ENCODE results near the gene COL1A2.

Gene COL1A2

GRCh38 chr7:94412762-94413322 lies 18.1 kb downstream of the COL1A2 start:
- DNase-seq, result no peak

GRCh38 chr7:94414481-94414880 lies 19.8 kb downstream of the COL1A2 start:
- no peak for DNase-seq

GRCh38 chr7:94414980-94415379 lies 20.3 kb downstream of the COL1A2 start:
- no peak for DNase-seq

GRCh38 chr7:94417306-94417705 lies 22.6 kb downstream of the COL1A2 start:
- no peak for DNase-seq

GRCh38 chr7:94417901-94418300 lies 23.2 kb downstream of the COL1A2 start:
- DNase-seq, result no peak

GRCh38 chr7:94418851-94419250 lies 24.2 kb downstream of the COL1A2 start:
- DNase-seq, result no peak

GRCh38 chr7:94420328-94420727 lies 25.6 kb downstream of the COL1A2 start:
- no peak for DNase-seq

- DNase-seq, result no peak
Observed at GRCh38 chr7:94421681-94422080, 27.0 kb downstream of the COL1A2 start.

GRCh38 chr7:94422136-94422535 lies 27.4 kb downstream of the COL1A2 start:
- DNase-seq, result no peak

- no peak for DNase-seq
Observed at GRCh38 chr7:94422827-94423460, 28.2 kb downstream of the COL1A2 start.

- DNase-seq, result no peak
Observed at GRCh38 chr7:94423863-94424735, 29.4 kb downstream of the COL1A2 start.

GRCh38 chr7:94425546-94425945 lies 30.9 kb downstream of the COL1A2 start:
- DNase-seq, result no peak

- no peak for DNase-seq
Observed at GRCh38 chr7:94426980-94427875, 32.5 kb downstream of the COL1A2 start.

GRCh38 chr7:94429153-94429552 lies 34.5 kb downstream of the COL1A2 start:
- DNase-seq, result no peak

- DNase-seq, result no peak
Observed at GRCh38 chr7:94431176-94431575, 36.5 kb downstream of the COL1A2 start.

- no peak for DNase-seq
Observed at GRCh38 chr7:94431619-94432280, 37.1 kb downstream of the COL1A2 start.

GRCh38 chr7:94432281-94432670 lies 37.6 kb downstream of the COL1A2 start:
- no peak for DNase-seq

GRCh38 chr7:94432817-94433216 lies 38.1 kb downstream of the COL1A2 start:
- DNase-seq, result no peak

GRCh38 chr7:94433224-94433623 lies 38.5 kb downstream of the COL1A2 start:
- no peak for DNase-seq

GRCh38 chr7:94434042-94434441 lies 39.3 kb downstream of the COL1A2 start:
- no peak for DNase-seq

- DNase-seq, result peak; percentile 24 to 30
Observed at GRCh38 chr7:94436018-94436604, 41.4 kb downstream of the COL1A2 start.

GRCh38 chr7:94436700-94437099 lies 42.0 kb downstream of the COL1A2 start:
- no peak for DNase-seq

All from stimulated activated CD4-positive, alpha-beta T cell treated with anti-CD3 and anti-CD28 coated beads, Interleukin-4, amount 100 ng/mL, for 4 hours (primary cell).